ENCODE measurements around the gene CDKN2AIPNL. TPM values are rescaled to one million over a fixed set of nuclear protein-coding genes. Genes with fewer than 3 reads are reported as not detected.

CDKN2AIPNL gene
- total and polyA plus RNA-seq, 2 of the 4 experiments (the other 2 are of a cell fraction): 14.0 to 18.1 TPM

DNA sequence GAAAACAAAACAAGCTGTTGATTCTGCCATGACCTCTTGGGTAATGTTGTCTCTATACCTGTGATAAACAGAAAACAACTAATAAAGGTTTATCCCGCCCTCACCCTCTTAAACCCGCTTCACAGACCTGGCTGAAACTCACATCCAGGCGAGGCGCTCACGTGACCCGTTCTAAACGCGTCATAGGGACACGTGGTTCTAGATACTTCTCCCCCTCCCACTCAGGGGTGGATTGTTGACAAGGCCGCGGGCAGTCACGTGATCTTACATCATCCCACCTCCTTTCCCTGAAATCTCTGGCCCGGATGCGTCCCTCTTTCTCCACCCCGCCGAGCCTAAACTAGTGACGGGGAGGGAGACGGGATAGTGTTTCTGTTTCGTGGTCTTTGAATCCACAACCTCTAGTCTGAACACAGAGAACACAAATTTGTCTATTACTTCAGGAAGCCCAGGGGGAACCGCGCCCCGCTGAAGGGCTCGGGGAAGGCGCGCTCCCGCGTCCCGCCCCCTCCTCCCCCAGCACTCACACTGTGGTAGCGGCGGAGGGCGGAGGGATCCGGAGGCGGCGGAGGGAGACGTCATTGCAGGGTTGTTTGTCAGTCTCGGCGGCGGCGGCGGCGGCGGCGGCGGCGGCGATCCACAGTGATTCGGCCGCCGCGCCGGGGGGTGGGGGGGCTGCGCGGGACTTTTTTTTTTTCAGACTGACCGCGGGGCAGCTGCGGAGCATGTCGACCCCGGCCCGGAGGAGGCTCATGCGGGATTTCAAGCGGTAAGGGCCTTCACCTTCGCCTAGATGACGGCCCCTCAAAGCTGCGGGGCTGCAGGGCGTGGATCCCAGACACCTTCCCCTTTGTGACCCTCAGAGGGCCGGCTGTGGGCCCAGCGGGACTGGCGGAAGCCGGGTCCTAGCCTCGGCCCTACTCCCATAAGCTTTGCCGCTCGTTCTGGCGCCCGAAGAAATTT, 40.5 kb downstream of the CDKN2AIPNL start, which contains the start of gene UBE2B:
UBE2B (plus strand) TSS at position 699 of the 963 bp plus-strand sequence; CDS start at position 726, 27 bp downstream.
- peak within 1 kb of the TSS; percentile 87 for H2BK20ac ChIP-seq (ENCODE audit: low read depth, low read length)
- peak within 1 kb of the TSS; percentile 93 for H3K4me3 ChIP-seq (ENCODE audit: insufficient read depth, low read depth, low read length)
- peak within 1 kb of the TSS; percentile 95 for H3K27ac ChIP-seq (ENCODE audit: insufficient read depth, low read length)
- 0% methylated on average over 22 of the region's 74 CpGs; no CpG with 5 or more reads in 1 of the 2 experiments for WGBS, 2 experiments (ENCODE audit: extremely low coverage in 2 of 2, insufficient read length in 1 of 2)
- no peaks in the 10 kb centered on the region for H3K9me3 ChIP-seq (ENCODE audit: control insufficient read depth, insufficient read depth, low read length)
- no peaks in the 10 kb centered on the region for H3K4me1 ChIP-seq (ENCODE audit: control insufficient read depth, insufficient read depth, low read length)
- peak within 1 kb of the TSS; percentile 77 for H3K18ac ChIP-seq (ENCODE audit: low read depth, low read length)
- ChIA-PET CTCF (interaction anchor here (0.6 to 1.7 kb wide), 2 partner anchors 216 kb away, joined by 3 to 10 read pairs; no protein-coding TSS in a partner anchor), POLR2A (ENCODE audit: unreplicated experiment) (interaction anchor here (0.6 to 1.0 kb wide), 2 partner anchors 154 to 1067 kb away, joined by 3 to 5 read pairs; partner anchors contain the start of gene JADE2)
- peak within 1 kb of the TSS; percentile 56 for H2AK5ac ChIP-seq (ENCODE audit: low read depth, low read length)
- H3K27me3 ChIP-seq (ENCODE audit: control insufficient read depth, insufficient read depth, low read length): no peaks in the 10 kb centered on the region
- peak within 1 kb of the TSS; percentile 37 to 96 for H4K8ac ChIP-seq (ENCODE audit: low read depth in 2 of 2, low read length in 2 of 2)
- peak within 1 kb of the TSS; percentile 97 for H3K14ac ChIP-seq (replicated peaks; ENCODE audit: low read depth, low read length)
- peaks cover 19 to 43% of the 10 kb centered on the region in 2 experiments for H3K79me1 ChIP-seq (ENCODE audit: low read depth in 1 of 2, low read length in 2 of 2)
- H4K91ac ChIP-seq (ENCODE audit: insufficient read depth, low read depth, low read length): peak within 1 kb of the TSS; percentile 89
- H3K4me2 ChIP-seq (ENCODE audit: low read depth, low read length): peak within 1 kb of the TSS; percentile 99
- in situ Hi-C loops (cut with MboI; ENCODE audit: low sequenced_read_pairs) (no loop called here), intact Hi-C loops (cut with micrococcal nuclease) (loop anchor here (1.0 kb wide), 2 partner anchors 156 to 206 kb away; no protein-coding TSS in a partner anchor), dilution Hi-C loops (cut with HindIII; ENCODE audit: low sequenced_read_pairs, unreplicated experiment) (no loop called here)
- H2BK5ac ChIP-seq (ENCODE audit: low read depth, low read length, poor library complexity, severe bottlenecking): peak within 1 kb of the TSS; percentile 96
- peak within 1 kb of the TSS; percentile 69 for H4K5ac ChIP-seq (ENCODE audit: low read depth, low read length)
- ATAC-seq (ENCODE audit: low read depth) (peak; percentile 86), DNase-seq (peak; percentile 100)
- H3K23ac ChIP-seq (ENCODE audit: low read depth, low read length): peak within 1 kb of the TSS; percentile 94
- H3K4ac ChIP-seq (ENCODE audit: low read depth, low read length): peak within 1 kb of the TSS; percentile 95
- peak within 1 kb of the TSS; percentile 95 for H2AFZ ChIP-seq (replicated peaks; ENCODE audit: low read length, poor library complexity)
- peak within 1 kb of the TSS; percentile 92; the same call in 1 of the 3 replicates for H2BK15ac ChIP-seq (ENCODE audit: low read depth, low read length)
- H3K56ac ChIP-seq (ENCODE audit: extremely low read depth, insufficient read depth, low read length): peak within 1 kb of the TSS; percentile 96
- peak within 1 kb of the TSS; percentile 98 for H2AK9ac ChIP-seq (replicated peaks; ENCODE audit: low read depth, low read length, poor library complexity)
- H3K9ac ChIP-seq (ENCODE audit: low read depth, low read length): peak within 1 kb of the TSS; percentile 94
- peaks cover 6% of the 10 kb centered on the region; the same call in 1 of the 2 replicates for H3K36me3 ChIP-seq (ENCODE audit: control insufficient read depth, insufficient read depth, low read length)
- BruUV-seq (replicated peaks): no TSS peak
- H4K20me1 ChIP-seq (ENCODE audit: insufficient read depth, low read length): peaks cover 36% of the 10 kb centered on the region
- peaks cover 4% of the 10 kb centered on the region; the same call in 1 of the 2 replicates for H3K9me1 ChIP-seq (ENCODE audit: insufficient read depth, low read length)
- peak within 1 kb of the TSS; percentile 95 for H2BK120ac ChIP-seq (ENCODE audit: low read depth, low read length)
- TF ChIP-seq, protein P1, sequence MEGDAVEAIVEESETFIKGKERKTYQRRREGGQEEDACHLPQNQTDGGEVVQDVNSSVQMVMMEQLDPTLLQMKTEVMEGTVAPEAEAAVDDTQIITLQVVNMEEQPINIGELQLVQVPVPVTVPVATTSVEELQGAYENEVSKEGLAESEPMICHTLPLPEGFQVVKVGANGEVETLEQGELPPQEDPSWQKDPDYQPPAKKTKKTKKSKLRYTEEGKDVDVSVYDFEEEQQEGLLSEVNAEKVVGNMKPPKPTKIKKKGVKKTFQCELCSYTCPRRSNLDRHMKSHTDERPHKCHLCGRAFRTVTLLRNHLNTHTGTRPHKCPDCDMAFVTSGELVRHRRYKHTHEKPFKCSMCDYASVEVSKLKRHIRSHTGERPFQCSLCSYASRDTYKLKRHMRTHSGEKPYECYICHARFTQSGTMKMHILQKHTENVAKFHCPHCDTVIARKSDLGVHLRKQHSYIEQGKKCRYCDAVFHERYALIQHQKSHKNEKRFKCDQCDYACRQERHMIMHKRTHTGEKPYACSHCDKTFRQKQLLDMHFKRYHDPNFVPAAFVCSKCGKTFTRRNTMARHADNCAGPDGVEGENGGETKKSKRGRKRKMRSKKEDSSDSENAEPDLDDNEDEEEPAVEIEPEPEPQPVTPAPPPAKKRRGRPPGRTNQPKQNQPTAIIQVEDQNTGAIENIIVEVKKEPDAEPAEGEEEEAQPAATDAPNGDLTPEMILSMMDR (conservative IDR thresholded peaks at IDR 0.05; ENCODE audit: low read depth, low read length): no peak
- TF ChIP-seq SMC3 (IDR thresholded peaks at IDR 0.05; ENCODE audit: low read depth, low read length) (no peak), MAFK (IDR thresholded peaks at IDR 0.05; ENCODE audit: low read depth, low read length) (no peak), RFX5 (IDR thresholded peaks at IDR 0.05; ENCODE audit: low read depth, low read length) (no peak), RAD21 (IDR thresholded peaks at IDR 0.05; ENCODE audit: low read length) (no peak), CHD1 (IDR thresholded peaks at IDR 0.05; ENCODE audit: low read depth, low read length) (no peak; the same call in 1 of the 2 replicates), RCOR1 (IDR thresholded peaks at IDR 0.05; ENCODE audit: insufficient replicate concordance, low read length) (no peak), MAZ (IDR thresholded peaks at IDR 0.05; ENCODE audit: borderline replicate concordance, low read depth, low read length) (peak; percentile 92; the same call in 1 of the 2 replicates), BHLHE40 (IDR thresholded peaks at IDR 0.05; ENCODE audit: low read depth, low read length) (peak; percentile 93; the same call in 1 of the 2 replicates), CEBPB (IDR thresholded peaks at IDR 0.05; ENCODE audit: low read depth, low read length) (peak; percentile 85)
- TF ChIP-seq, protein P2, sequence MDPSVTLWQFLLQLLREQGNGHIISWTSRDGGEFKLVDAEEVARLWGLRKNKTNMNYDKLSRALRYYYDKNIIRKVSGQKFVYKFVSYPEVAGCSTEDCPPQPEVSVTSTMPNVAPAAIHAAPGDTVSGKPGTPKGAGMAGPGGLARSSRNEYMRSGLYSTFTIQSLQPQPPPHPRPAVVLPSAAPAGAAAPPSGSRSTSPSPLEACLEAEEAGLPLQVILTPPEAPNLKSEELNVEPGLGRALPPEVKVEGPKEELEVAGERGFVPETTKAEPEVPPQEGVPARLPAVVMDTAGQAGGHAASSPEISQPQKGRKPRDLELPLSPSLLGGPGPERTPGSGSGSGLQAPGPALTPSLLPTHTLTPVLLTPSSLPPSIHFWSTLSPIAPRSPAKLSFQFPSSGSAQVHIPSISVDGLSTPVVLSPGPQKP (IDR thresholded peaks at IDR 0.05; ENCODE audit: borderline replicate concordance, low read depth, low read length): no peak
- TF ChIP-seq, protein P3, sequence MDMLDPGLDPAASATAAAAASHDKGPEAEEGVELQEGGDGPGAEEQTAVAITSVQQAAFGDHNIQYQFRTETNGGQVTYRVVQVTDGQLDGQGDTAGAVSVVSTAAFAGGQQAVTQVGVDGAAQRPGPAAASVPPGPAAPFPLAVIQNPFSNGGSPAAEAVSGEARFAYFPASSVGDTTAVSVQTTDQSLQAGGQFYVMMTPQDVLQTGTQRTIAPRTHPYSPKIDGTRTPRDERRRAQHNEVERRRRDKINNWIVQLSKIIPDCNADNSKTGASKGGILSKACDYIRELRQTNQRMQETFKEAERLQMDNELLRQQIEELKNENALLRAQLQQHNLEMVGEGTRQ (IDR thresholded peaks at IDR 0.05; ENCODE audit: low read depth, low read length): peak; percentile 100
